HepG2 (cell line): ENCODE results near the gene KTI12. TPM values are rescaled to one million over a fixed set of nuclear protein-coding genes. Genes with fewer than 3 reads are reported as not detected.

Experiments used
- ATAC-seq: fragments of 200-7000 bp; cut with Tn5 transposase; 3 replicates; pipeline ENCODE4 v1.9.1; 2020; ENCODE audit warnings: mild to moderate bottlenecking, moderate library complexity
- BruUV-seq: library from RNA; stranded (reverse); fragments of 400-500 nt; replicated peaks from 2 replicates; lab custom pipeline; 2021; lab: Mats Ljungman, UMichigan
- CTCF ChIA-PET: fragments of 300-600 bp; formaldehyde crosslinking; extraction: SDS; loops from one replicate; lab custom pipeline; 2021; ENCODE audit warnings: low total read pairs, inconsistent platforms, low intra/inter-chr PET ratio; lab: Yijun Ruan, JAX
- POLR2A ChIA-PET: fragments of 350-600 bp; sonication (Branson Sonifier 250); formaldehyde crosslinking; loops from one replicate; lab custom pipeline; 2020; ENCODE audit warnings: antibody characterized with exemption, inconsistent platforms; lab: Yijun Ruan, JAX
- DNase-seq: peaks from one replicate; pipeline ENCODE4 v3.0.0-alpha.2; 2015; ENCODE audit warnings: low spot score
- FAIRE-seq: peaks from 3 replicates; lab custom pipeline; 2011; peaks lifted over from hg19 to GRCh38; lab: Jason Lieb, UNC
- H2AFZ ChIP-seq: one replicate; pipeline ENCODE4 v1.6.1; 2011; ENCODE audit warnings: low read length, inconsistent platforms
- H3K27ac ChIP-seq: fragments of 300-600 bp; 3 replicates; pipeline ENCODE4 v1.8.0; 2011; ENCODE audit warnings: mixed run types, mild to moderate bottlenecking, mixed read lengths, low read length, inconsistent platforms; ENCODE audit not compliant: insufficient read depth; ENCODE audit errors: extremely low read length
- H3K27me3 ChIP-seq, 2 experiments: fragments of 200-600 bp in 1 of 2; 2 replicates in 1 of 2; 3 replicates in 1 of 2; pipeline versions ENCODE4 v1.6.0 to v1.8.0; 2011; ENCODE audit warnings: low read length in 2 of 2, mild to moderate bottlenecking in 2 of 2, moderate library complexity in 2 of 2, inconsistent platforms in 1 of 2; ENCODE audit not compliant: insufficient read depth in 2 of 2, control insufficient read depth in 1 of 2
- H3K36me3 ChIP-seq, 2 experiments: fragments of 200-600 bp in 1 of 2; replicated peaks in 1 of 2; 2 replicates in 1 of 2; 3 replicates in 1 of 2; pipeline versions ENCODE4 v1.5.1 to v1.8.0; 2011; ENCODE audit warnings: low read length in 2 of 2, inconsistent platforms in 1 of 2; ENCODE audit not compliant: insufficient read depth in 2 of 2, control insufficient read depth in 1 of 2
- H3K4me1 ChIP-seq: 2 replicates; pipeline ENCODE4 v1.5.1; 2012; ENCODE audit warnings: low read length, inconsistent platforms; ENCODE audit not compliant: insufficient read depth
- H3K4me2 ChIP-seq: 2 replicates; pipeline ENCODE4 v1.6.0; 2011; ENCODE audit warnings: low read depth, low read length, inconsistent platforms
- H3K4me3 ChIP-seq, 3 experiments: fragments of 200-600 bp in 1 of 3; sonication (generic), shearing (Covaris generic) in 1 of 3; replicated peaks in 1 of 3; 2 replicates each; pipeline ENCODE4 v1.5.1; 2011 to 2016; ENCODE audit warnings: low read length in 3 of 3, inconsistent platforms in 2 of 3, low read depth in 2 of 3, mild to moderate bottlenecking in 2 of 3, control low read depth in 1 of 3, mixed read lengths in 1 of 3; ENCODE audit not compliant: insufficient read depth in 1 of 3
- H3K79me2 ChIP-seq: one replicate; pipeline ENCODE4 v1.6.1; 2011; ENCODE audit warnings: low read length, inconsistent platforms; ENCODE audit not compliant: insufficient read depth
- H3K9ac ChIP-seq: 2 replicates; pipeline ENCODE4 v1.6.0; 2011; ENCODE audit warnings: mild to moderate bottlenecking, low read depth, low read length, inconsistent platforms; ENCODE audit not compliant: insufficient read depth
- H3K9me3 ChIP-seq: 2 replicates; pipeline ENCODE4 v1.5.1; 2012; ENCODE audit warnings: mild to moderate bottlenecking, low read length
- H4K20me1 ChIP-seq: 2 replicates; pipeline ENCODE4 v1.6.0; 2011; ENCODE audit warnings: inconsistent platforms, mild to moderate bottlenecking, low read length, moderate library complexity; ENCODE audit not compliant: insufficient read depth
- DMAP1 ChIP-seq: IDR thresholded peaks from 2 replicates; pipeline ENCODE4 v1.6.1; 2016
- MAFF ChIP-seq: IDR thresholded peaks from 2 replicates; pipeline ENCODE4 v1.6.1; 2011; ENCODE audit warnings: low read depth, low read length, improper control_type of control experiment
- MAFK ChIP-seq, 2 experiments: IDR thresholded peaks in 1 of 2; conservative IDR thresholded peaks in 1 of 2; 2 replicates each; pipeline ENCODE4 v1.6.1; 2011; ENCODE audit warnings: improper control_type of control experiment in 2 of 2, low read length in 2 of 2
- NFE2 ChIP-seq: sonication (generic); formaldehyde crosslinking; IDR thresholded peaks from 2 replicates; pipeline ENCODE4 v1.4.0; 2020; ENCODE audit warnings: missing genetic modification reagents
- SP5 ChIP-seq: IDR thresholded peaks from 2 replicates; pipeline ENCODE4 v1.6.1; 2016; ENCODE audit warnings: low read depth, borderline replicate concordance
- ZBTB46 ChIP-seq: sonication (generic); formaldehyde crosslinking; IDR thresholded peaks from 2 replicates; pipeline ENCODE4 v1.4.0; 2020; ENCODE audit warnings: mild to moderate bottlenecking, missing genetic modification reagents, borderline replicate concordance
- ZNF30 ChIP-seq: sonication (generic); formaldehyde crosslinking; IDR thresholded peaks from 2 replicates; pipeline ENCODE4 v1.5.0; 2020; ENCODE audit warnings: mild to moderate bottlenecking, missing genetic modification reagents
- ZNF546 ChIP-seq: sonication (generic); formaldehyde crosslinking; conservative IDR thresholded peaks from 2 replicates; pipeline ENCODE4 v1.8.1; 2023; ENCODE audit warnings: mild to moderate bottlenecking, missing genetic modification reagents
- ZNF577 ChIP-seq: sonication (generic); formaldehyde crosslinking; IDR thresholded peaks from 2 replicates; pipeline ENCODE4 v1.4.0; 2020; ENCODE audit warnings: mild to moderate bottlenecking, low read depth, missing genetic modification reagents, borderline replicate concordance
- ZNF616 ChIP-seq: sonication (generic); formaldehyde crosslinking; IDR thresholded peaks from 2 replicates; pipeline ENCODE4 v1.5.0; 2020; ENCODE audit warnings: low read depth, mild to moderate bottlenecking, missing genetic modification reagents
- WGBS: methylation state at CpG from one replicate; pipeline ENCODE4 v1.1.6; 2017; ENCODE audit warnings: low lambda C conversion rate; 5-methylcytosine and 5-hydroxymethylcytosine counted together
- in situ Hi-C: cut with HindIII; loops from 2 replicates; pipeline ENCODE4 v1.10.0; 2017; ENCODE audit warnings: low pct_unique_long_range_greater_than_20kb; ENCODE audit not compliant: extremely low pct_ligation_motif_present
- intact Hi-C: fragments of 100-400 bp; cut with micrococcal nuclease; formaldehyde crosslinking; loops from one replicate; pipeline ENCODE4 v1.10.0; 2022; ENCODE audit not compliant: unreplicated experiment
- polyA plus RNA-seq, 8 experiments: library from polyadenylated mRNA; depleted of rRNA in 3 of 8; stranded (reverse) in 7 of 8; unstranded in 1 of 8; fragments of >200 nt; fragmentation: Illumina TruSeq in 4 of 8; extraction: Trizol in 4 of 8; gene quantifications; 2 replicates each; pipeline versions ENCODE4 v1.2.1 to v1.2.3, GENCODE V29; 2011 to 2016; ENCODE audit warnings: low read depth in 4 of 8, missing spikeins in 1 of 8, mixed read lengths in 1 of 8; ENCODE audit not compliant: insufficient read depth in 1 of 8
- total RNA-seq, 5 experiments: library from RNA; depleted of rRNA; stranded (reverse); fragments of >200 nt; fragmentation: Illumina TruSeq; extraction: Trizol; gene quantifications; 2 replicates each; pipeline ENCODE4 v1.2.3, GENCODE V29; 2016; ENCODE audit warnings: low read depth in 1 of 5
- TF ChIP-seq, protein P1 (sequence below): sonication (generic); formaldehyde crosslinking; IDR thresholded peaks from 2 replicates; pipeline ENCODE4 v1.4.0; 2020; ENCODE audit warnings: mild to moderate bottlenecking, missing genetic modification reagents
- TF ChIP-seq, protein P2 (sequence below): sonication (generic); formaldehyde crosslinking; conservative IDR thresholded peaks from 2 replicates; pipeline ENCODE4 v1.4.0; 2020; ENCODE audit warnings: missing genetic modification reagents

KTI12 gene
- total and polyA plus RNA-seq, 2 of the 13 experiments (the other 11 are each of a cell fraction or from before 2014, with no cell fraction given) = 7.4 to 10.2 TPM

GRCh38 chr1:52007215-52008002 is 26.2 kb downstream of the KTI12 start:
- POLR2A ChIA-PET = interaction anchor here (0.8 to 4.5 kb wide), 2 partner anchors 47 to 73 kb away, joined by 3 to 13 read pairs; partner anchors contain the start of gene TXNDC12
- H3K4me3 ChIP-seq = no peak overlapping the region
- H3K4me1 ChIP-seq = peaks cover 28% of the 10 kb centered on the region
- no peaks in the 10 kb centered on the region for H3K79me2 ChIP-seq
- FAIRE-seq = no peak
- peak overlapping the region; percentile 47; the same call in 1 of the 2 replicates for H3K4me2 ChIP-seq
- BruUV-seq = no TSS peak
- no peak overlapping the region for H2AFZ ChIP-seq
- no peaks in the 10 kb centered on the region for H3K9me3 ChIP-seq
- TF ChIP-seq, protein P1, sequence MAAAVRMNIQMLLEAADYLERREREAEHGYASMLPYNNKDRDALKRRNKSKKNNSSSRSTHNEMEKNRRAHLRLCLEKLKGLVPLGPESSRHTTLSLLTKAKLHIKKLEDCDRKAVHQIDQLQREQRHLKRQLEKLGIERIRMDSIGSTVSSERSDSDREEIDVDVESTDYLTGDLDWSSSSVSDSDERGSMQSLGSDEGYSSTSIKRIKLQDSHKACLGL (CRISPR knock-in tag) = no peak
- TF ChIP-seq ZBTB46 (CRISPR knock-in tag) = no peak
- no peak for TF ChIP-seq ZNF546 (CRISPR knock-in tag)
- TF ChIP-seq NFE2 (CRISPR knock-in tag) = no peak
- TF ChIP-seq ZNF577 (CRISPR knock-in tag) = no peak
- TF ChIP-seq MAFK (conservative IDR thresholded peaks at IDR 0.05 in 1 of 2, IDR thresholded peaks at IDR 0.05 in 1 of 2; ENCODE audit: low read length in 2 of 2) = peak; percentile 32 to 73; a peak in 2 of 4 replicates
- TF ChIP-seq ZNF616 (CRISPR knock-in tag) = no peak
- TF ChIP-seq DMAP1 (CRISPR knock-in tag) = no peak
- TF ChIP-seq ZNF30 (CRISPR knock-in tag) = no peak
- 0 out of 2 replicates have a peak, but pooled peaks have one; percentile 16 for TF ChIP-seq MAFF
- TF ChIP-seq, protein P2, sequence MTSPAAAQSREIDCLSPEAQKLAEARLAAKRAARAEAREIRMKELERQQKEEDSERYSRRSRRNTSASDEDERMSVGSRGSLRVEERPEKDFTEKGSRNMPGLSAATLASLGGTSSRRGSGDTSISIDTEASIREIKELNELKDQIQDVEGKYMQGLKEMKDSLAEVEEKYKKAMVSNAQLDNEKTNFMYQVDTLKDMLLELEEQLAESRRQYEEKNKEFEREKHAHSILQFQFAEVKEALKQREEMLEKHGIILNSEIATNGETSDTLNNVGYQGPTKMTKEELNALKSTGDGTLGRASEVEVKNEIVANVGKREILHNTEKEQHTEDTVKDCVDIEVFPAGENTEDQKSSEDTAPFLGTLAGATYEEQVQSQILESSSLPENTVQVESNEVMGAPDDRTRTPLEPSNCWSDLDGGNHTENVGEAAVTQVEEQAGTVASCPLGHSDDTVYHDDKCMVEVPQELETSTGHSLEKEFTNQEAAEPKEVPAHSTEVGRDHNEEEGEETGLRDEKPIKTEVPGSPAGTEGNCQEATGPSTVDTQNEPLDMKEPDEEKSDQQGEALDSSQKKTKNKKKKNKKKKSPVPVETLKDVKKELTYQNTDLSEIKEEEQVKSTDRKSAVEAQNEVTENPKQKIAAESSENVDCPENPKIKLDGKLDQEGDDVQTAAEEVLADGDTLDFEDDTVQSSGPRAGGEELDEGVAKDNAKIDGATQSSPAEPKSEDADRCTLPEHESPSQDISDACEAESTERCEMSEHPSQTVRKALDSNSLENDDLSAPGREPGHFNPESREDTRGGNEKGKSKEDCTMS (CRISPR knock-in tag) = no peak
- no peak for TF ChIP-seq SP5 (CRISPR knock-in tag)
- TF ChIP-seq, all 625 proteins: peak for 2
- H3K9ac ChIP-seq = no peak overlapping the region
- WGBS = 12% methylated on average over 4 of the region's 5 CpGs
- ATAC-seq (no peak), DNase-seq (no peak)
- no peaks in the 10 kb centered on the region for H4K20me1 ChIP-seq
- H3K36me3 ChIP-seq = no peaks in the 10 kb centered on the region
- CTCF ChIA-PET = no interaction called here
- H3K27me3 ChIP-seq = no peaks in the 10 kb centered on the region
- H3K27ac ChIP-seq = no peak overlapping the region
- in situ Hi-C loops = no loop called here
- intact Hi-C loops = loop anchor here (10.0 kb wide), 1 partner anchor 183 kb away; no protein-coding TSS in a partner anchor
